AG09309 (cell line): Measurements from ENCODE around the gene CTIF.
"Not testable (repeated sequence)": the region's sequence is repeated elsewhere in the genome, so short reads cannot be mapped to it uniquely, and the experiment has no call there.

Experiments
- DNase-seq: peaks from one replicate; pipeline ENCODE4 v3.0.0-alpha.2; 2010; ENCODE audit warnings: low read depth
- H3K4me3 ChIP-seq: 2 replicates; pipeline ENCODE4 v1.5.1; 2011; ENCODE audit warnings: mild to moderate bottlenecking, low read depth, low read length, moderate library complexity; ENCODE audit not compliant: control insufficient read depth
- CTCF ChIP-seq: IDR thresholded peaks from 2 replicates; pipeline ENCODE4 v1.5.1; 2011; ENCODE audit warnings: mild to moderate bottlenecking, low read depth, low read length, inconsistent platforms; ENCODE audit not compliant: insufficient read depth, control insufficient read depth; ENCODE audit errors: missing control alignments

The CTIF gene

DNA sequence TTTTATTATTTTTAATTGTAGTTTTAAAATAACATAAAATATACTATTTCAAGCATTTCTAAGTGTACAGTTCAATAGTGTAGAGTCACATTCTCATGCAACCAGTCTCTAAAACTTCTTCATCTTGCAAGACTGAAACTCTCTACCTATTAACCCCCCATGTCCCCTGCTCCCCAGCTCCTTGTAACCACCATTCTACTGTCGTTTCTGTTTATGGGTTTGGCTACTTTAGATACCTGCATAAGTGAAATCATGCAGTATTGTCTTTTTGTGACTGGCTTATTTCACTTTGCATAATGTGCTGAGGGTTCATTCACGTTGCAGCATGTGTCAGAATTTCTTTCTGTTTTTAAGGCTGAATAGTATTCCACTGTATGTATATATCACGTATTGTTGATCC, 272.6 kb downstream of the CTIF start:
- no peak for DNase-seq
- no peak for TF ChIP-seq CTCF
- H3K4me3 ChIP-seq: no peak overlapping the region

DNA sequence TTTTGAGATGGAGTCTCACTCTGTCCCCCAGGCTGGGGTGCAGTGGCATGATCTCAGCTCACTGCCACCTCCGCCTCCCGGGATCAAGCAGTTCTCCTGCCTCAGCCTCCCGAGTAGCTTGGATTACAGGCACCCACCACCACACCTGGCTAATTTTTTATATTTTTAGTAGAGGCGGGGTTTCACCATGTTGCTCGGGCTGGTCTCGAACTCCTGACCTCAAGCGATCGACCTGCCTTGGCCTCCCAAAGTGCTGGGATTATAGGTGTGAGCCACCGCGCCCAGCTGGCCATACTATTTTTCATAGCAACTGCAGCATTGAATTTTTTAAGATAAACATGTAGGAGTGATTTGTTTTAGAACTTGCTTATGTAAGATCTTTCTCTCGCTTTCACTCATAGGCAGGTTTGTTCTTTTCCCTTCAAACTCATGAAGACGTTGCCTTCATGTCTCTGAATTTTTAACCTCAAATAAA, 273.2 kb downstream of the CTIF start:
- not testable (repeated sequence) for DNase-seq, H3K4me3 ChIP-seq

DNA sequence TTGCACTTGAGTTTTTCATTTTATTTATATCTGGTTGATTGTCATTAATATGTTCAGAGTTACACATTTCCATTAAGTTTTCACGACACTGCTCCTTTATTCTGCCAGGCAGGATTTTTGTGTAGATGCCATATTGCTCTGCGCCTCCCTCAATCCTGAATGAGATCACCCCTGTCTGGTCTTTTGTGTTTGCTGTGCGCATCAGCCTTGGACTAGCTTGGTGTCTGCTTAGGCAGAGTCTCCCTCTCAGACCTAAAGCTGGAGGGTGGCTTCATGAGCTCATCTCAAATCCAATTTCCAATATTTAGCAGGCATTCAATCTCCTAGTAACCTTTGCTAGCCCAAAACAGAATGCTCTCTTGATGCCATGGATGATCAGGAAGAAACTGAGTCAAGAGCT, 274.5 kb downstream of the CTIF start:
- DNase-seq: no peak
- TF ChIP-seq CTCF: no peak
- no peak overlapping the region for H3K4me3 ChIP-seq

DNA sequence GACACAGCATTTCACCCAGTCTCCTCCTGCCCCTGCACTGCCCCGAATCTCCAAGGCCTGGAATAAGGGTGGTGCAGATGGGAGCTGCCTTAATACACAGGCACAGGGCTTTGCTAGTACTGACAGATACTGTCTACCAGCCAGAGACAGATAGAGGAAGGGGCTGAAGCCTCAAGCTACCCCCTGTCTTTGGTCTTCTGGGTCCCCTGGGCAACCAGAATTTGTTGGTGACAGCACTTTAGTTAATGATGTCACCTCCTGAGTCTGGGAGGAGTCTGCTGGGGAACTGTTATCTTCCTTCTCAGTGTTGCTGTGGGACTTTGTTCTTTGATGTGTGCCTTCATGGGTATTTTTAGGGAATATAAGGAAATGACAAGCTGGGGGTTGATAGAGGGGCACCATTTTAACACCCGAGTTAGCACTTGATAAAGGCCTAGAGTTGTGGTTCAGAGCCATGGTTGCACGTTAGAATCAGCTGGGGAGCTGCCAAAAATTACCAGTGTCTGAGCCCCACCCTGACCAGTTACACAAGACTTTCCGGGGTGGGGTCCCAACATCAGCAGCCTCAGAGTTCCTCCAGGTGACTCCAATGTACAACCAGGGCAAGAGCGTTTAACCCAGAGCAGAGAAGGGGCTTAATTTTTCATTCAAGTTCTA, 275.1 kb downstream of the CTIF start:
- no peak for TF ChIP-seq CTCF
- H3K4me3 ChIP-seq: no peak overlapping the region
- no peak for DNase-seq

DNA sequence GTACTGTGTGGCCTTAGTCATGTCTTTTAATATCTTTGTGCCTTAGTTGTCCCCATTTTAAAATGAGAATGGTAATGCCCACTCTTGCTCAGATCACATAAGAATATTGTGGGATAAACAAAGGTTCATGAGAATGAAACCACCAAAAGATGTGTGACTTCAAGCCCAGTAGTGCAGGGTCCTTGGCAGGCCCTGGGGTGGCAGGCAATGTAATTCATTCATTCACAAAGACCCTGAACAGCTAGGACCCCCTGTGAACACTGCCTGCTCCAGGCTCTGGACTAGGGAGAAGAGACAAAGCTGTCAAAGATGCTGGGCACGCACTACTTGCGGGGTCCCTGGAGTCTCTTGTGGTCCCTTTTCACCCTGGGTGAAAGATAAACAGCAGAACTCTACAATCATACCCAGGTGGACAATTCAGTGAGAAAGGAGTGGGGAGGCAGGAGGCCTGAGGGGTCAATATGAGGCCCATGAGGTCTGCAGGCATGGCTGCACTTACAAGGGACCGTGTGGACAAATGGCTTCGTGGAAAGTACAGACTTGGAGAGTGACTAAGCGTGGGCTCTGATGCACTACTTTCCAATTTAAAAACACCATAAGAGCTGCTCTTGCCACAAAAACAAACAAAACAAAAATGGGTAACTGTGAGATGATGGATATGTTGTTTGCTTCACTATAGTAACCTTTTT, 275.8 kb downstream of the CTIF start:
- no peak overlapping the region for H3K4me3 ChIP-seq
- no peak for TF ChIP-seq CTCF
- DNase-seq: no peak

DNA sequence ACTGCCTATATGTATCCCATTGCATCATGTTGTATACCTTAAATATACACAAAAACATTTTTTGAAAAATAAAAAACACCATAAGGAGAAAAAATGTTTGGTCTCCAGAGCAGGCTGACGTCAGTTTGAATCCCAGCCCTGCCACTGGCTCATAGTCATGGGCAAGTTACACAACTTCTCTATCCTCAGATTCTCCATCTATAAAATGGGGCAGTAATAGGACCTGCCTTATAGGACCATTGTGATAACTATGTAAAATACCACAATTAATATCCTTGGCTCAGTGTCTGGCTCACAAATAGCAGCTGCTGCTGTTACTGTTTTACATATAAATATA, 276.3 kb downstream of the CTIF start:
- no peak overlapping the region for H3K4me3 ChIP-seq
- TF ChIP-seq CTCF: no peak
- DNase-seq: no peak

DNA sequence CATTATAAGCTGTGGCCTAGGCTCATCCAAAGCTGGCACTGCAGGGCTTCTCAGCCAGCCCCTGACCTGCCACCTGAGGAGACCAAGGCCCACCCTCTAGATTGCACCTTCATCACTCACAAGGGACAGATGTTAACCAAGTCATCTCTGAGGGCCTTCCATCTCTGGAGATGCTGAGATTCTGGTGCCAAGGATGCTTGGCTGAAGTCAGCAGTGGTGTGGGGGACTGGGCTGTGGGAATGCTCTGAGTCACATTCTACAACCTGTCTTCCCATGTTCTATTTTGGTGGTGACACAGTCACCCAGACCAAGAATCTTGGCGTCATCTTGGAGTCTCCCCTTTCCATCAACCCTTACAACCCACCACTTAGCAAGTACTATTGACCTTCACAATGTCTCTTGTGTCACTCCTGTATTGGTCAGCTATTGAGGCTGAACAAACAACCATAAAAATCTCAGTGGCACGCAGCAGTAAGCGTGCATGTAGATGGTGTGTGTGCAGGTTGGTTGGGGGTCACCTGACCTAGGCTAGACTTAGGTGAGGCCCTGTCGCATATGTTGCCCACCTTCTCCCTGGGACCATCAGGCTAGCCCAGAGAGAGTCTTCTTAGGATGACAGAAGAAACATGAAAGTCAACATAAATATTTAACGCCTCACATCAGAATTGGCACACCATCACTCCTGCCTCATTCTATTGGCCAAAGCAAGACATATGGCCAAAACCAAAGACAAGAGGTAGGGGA, 276.9 kb downstream of the CTIF start:
- DNase-seq: no peak
- H3K4me3 ChIP-seq: no peak overlapping the region

More for the DNA sequence above, 276.9 kb downstream of the CTIF start:
- no peak for TF ChIP-seq CTCF
